H1 (cell line): ENCODE results near the gene TIAM2. TPM values are rescaled to one million over a fixed set of nuclear protein-coding genes. Genes with fewer than 3 reads are reported as not detected.

Experiments
- CTCF ChIA-PET: fragments of 300-600 bp; sonication (Branson Sonifier 250); formaldehyde crosslinking; loops from one replicate; lab custom pipeline; 2021; ENCODE audit not compliant: partially characterized antibody; lab: Charles Lee
- POLR2A ChIA-PET: fragments of 300-600 bp; sonication (Branson Sonifier 250); formaldehyde crosslinking; loops from one replicate; lab custom pipeline; 2021; ENCODE audit warnings: inconsistent platforms; ENCODE audit not compliant: partially characterized antibody; lab: Charles Lee
- DNase-seq, 2 experiments: peaks; one replicate each; pipeline versions ENCODE4 v3.0.0 to v3.0.0-alpha.2; 2010 to 2022; ENCODE audit warnings: low spot score in 2 of 2, low read depth in 1 of 2, mixed read lengths in 1 of 2
- FAIRE-seq: peaks from 2 replicates; lab custom pipeline; 2011; peaks lifted over from hg19 to GRCh38; lab: Jason Lieb, UNC
- H2AFZ ChIP-seq: 2 replicates; pipeline ENCODE4 v1.8.1; 2012; ENCODE audit warnings: low read length, inconsistent platforms
- H2AK5ac ChIP-seq: 2 replicates; pipeline ENCODE4 v1.6.1; 2013; ENCODE audit warnings: low read depth, low read length
- H2BK120ac ChIP-seq: replicated peaks from 2 replicates; pipeline ENCODE3; 2013; ENCODE audit warnings: low read depth, low read length, inconsistent platforms
- H2BK12ac ChIP-seq: 2 replicates; pipeline ENCODE4 v1.6.1; 2013; ENCODE audit warnings: low read depth, low read length
- H2BK15ac ChIP-seq: 2 replicates; pipeline ENCODE4 v1.6.1; 2013; ENCODE audit warnings: low read length
- H2BK20ac ChIP-seq: 2 replicates; pipeline ENCODE4 v1.6.1; 2013; ENCODE audit warnings: low read length
- H2BK5ac ChIP-seq: 2 replicates; pipeline ENCODE4 v1.6.1; 2013; ENCODE audit warnings: low read depth, low read length
- H3K14ac ChIP-seq: 2 replicates; pipeline ENCODE4 v1.6.1; 2013; ENCODE audit warnings: inconsistent platforms; ENCODE audit not compliant: insufficient read length
- H3K18ac ChIP-seq: 2 replicates; pipeline ENCODE4 v1.6.1; 2013; ENCODE audit warnings: low read length; ENCODE audit errors: extremely low read depth
- H3K23ac ChIP-seq: 2 replicates; pipeline ENCODE4 v1.6.1; 2013; ENCODE audit warnings: inconsistent platforms; ENCODE audit not compliant: insufficient read length
- H3K23me2 ChIP-seq: 2 replicates; pipeline ENCODE4 v1.6.1; 2013; ENCODE audit warnings: low read depth, low read length
- H3K27ac ChIP-seq: 2 replicates; pipeline ENCODE4 v1.6.1; 2011; ENCODE audit warnings: low read depth, low read length, inconsistent platforms
- H3K27me3 ChIP-seq, 4 experiments: replicated peaks in 1 of 4; 1 replicate in 1 of 4; 2 replicates in 3 of 4; pipeline versions ENCODE4 v1.6.1 to v1.8.1; 2011 to 2013; ENCODE audit warnings: low read length in 3 of 4, mild to moderate bottlenecking in 3 of 4, inconsistent platforms in 2 of 4, mixed read lengths in 2 of 4, moderate library complexity in 1 of 4; ENCODE audit not compliant: control insufficient read depth in 3 of 4, insufficient read depth in 3 of 4; ENCODE audit errors: extremely low read depth in 1 of 4
- H3K36me3 ChIP-seq, 4 experiments: 2 replicates each; pipeline versions ENCODE4 v1.6.1 to v1.8.1; 2011 to 2013; ENCODE audit warnings: mild to moderate bottlenecking in 4 of 4, low read length in 3 of 4, moderate library complexity in 2 of 4, control low read depth in 1 of 4, inconsistent platforms in 1 of 4; ENCODE audit not compliant: insufficient read depth in 4 of 4, control insufficient read depth in 2 of 4
- H3K4ac ChIP-seq: replicated peaks from 2 replicates; pipeline ENCODE3; 2013; ENCODE audit warnings: low read length, low read depth, mixed read lengths, inconsistent platforms; ENCODE audit not compliant: insufficient read length
- H3K4me1 ChIP-seq, 4 experiments: replicated peaks in 1 of 4; 1 replicate in 1 of 4; 2 replicates in 3 of 4; pipeline versions ENCODE4 v1.6.1 to v1.8.1; 2011 to 2013; ENCODE audit warnings: low read length in 3 of 4, inconsistent platforms in 2 of 4, mixed read lengths in 1 of 4; ENCODE audit not compliant: insufficient read depth in 4 of 4, control insufficient read depth in 3 of 4
- H3K4me2 ChIP-seq, 2 experiments: 2 replicates each; pipeline versions ENCODE4 v1.6.1 to v1.8.1; 2011 to 2013; ENCODE audit warnings: low read depth in 2 of 2, low read length in 2 of 2, control low read depth in 1 of 2, inconsistent platforms in 1 of 2, mild to moderate bottlenecking in 1 of 2; ENCODE audit not compliant: insufficient read depth in 1 of 2
- H3K4me3 ChIP-seq, 4 experiments: fragments of 200-600, 300-600 bp in 1 of 4; sonication (generic), shearing (Covaris generic), sonication (Bioruptor Twin) in 1 of 4; 2 replicates each; pipeline versions ENCODE4 v1.5.1 to v1.8.1; 2011 to 2016; ENCODE audit warnings: low read length in 4 of 4, low read depth in 3 of 4, control low read depth in 2 of 4, inconsistent platforms in 2 of 4, mild to moderate bottlenecking in 2 of 4, mixed read lengths in 1 of 4, moderate library complexity in 1 of 4; ENCODE audit not compliant: insufficient read depth in 2 of 4; ENCODE audit errors: extremely low read depth in 1 of 4
- H3K56ac ChIP-seq: replicated peaks from 2 replicates; pipeline ENCODE3; 2013; ENCODE audit warnings: low read depth, mild to moderate bottlenecking, mixed read lengths, low read length, inconsistent platforms; ENCODE audit not compliant: insufficient read length
- H3K79me1 ChIP-seq: 2 replicates; pipeline ENCODE4 v1.6.1; 2013; ENCODE audit warnings: low read depth, low read length, control low read depth
- H3K79me2 ChIP-seq, 2 experiments: 2 replicates each; pipeline versions ENCODE4 v1.6.1 to v1.8.1; 2012 to 2013; ENCODE audit warnings: low read length in 2 of 2, mild to moderate bottlenecking in 2 of 2, inconsistent platforms in 1 of 2; ENCODE audit not compliant: insufficient read depth in 2 of 2, control insufficient read depth in 1 of 2
- H3K9ac ChIP-seq, 4 experiments: replicated peaks in 1 of 4; 1 replicate in 1 of 4; 2 replicates in 3 of 4; pipeline versions ENCODE4 v1.6.1 to v1.8.1; 2011 to 2013; ENCODE audit warnings: low read depth in 3 of 4, low read length in 3 of 4, control low read depth in 2 of 4, mild to moderate bottlenecking in 2 of 4, moderate library complexity in 2 of 4, inconsistent platforms in 1 of 4; ENCODE audit errors: extremely low read depth in 1 of 4
- H3K9me3 ChIP-seq, 2 experiments: 2 replicates each; pipeline versions ENCODE4 v1.6.1 to v1.8.1; 2012 to 2013; ENCODE audit warnings: mild to moderate bottlenecking in 2 of 2, moderate library complexity in 2 of 2, control low read depth in 1 of 2, inconsistent platforms in 1 of 2, low read depth in 1 of 2, low read length in 1 of 2, mixed read lengths in 1 of 2; ENCODE audit not compliant: insufficient read depth in 2 of 2
- H4K20me1 ChIP-seq, 2 experiments: replicated peaks in 1 of 2; 2 replicates each; pipeline versions ENCODE3 to v1.8.1; 2011 to 2013; ENCODE audit warnings: inconsistent platforms in 2 of 2, low read length in 2 of 2, mild to moderate bottlenecking in 1 of 2; ENCODE audit not compliant: insufficient read depth in 2 of 2, control insufficient read depth in 1 of 2
- H4K5ac ChIP-seq: 2 replicates; pipeline ENCODE4 v1.6.1; 2013; ENCODE audit warnings: low read length, low read depth, mixed read lengths, inconsistent platforms; ENCODE audit not compliant: insufficient read length
- H4K8ac ChIP-seq: 2 replicates; pipeline ENCODE4 v1.8.0; 2013; ENCODE audit warnings: mild to moderate bottlenecking, moderate library complexity, low read length, inconsistent platforms; ENCODE audit not compliant: insufficient read depth; ENCODE audit errors: extremely low read depth
- H4K91ac ChIP-seq: replicated peaks from 2 replicates; pipeline ENCODE3; 2013; ENCODE audit warnings: low read length, mixed read lengths, inconsistent platforms; ENCODE audit not compliant: insufficient read length
- ASH2L ChIP-seq: fragments of 200-600, 300-600 bp; sonication (generic); IDR thresholded peaks from one replicate; pipeline ENCODE4 v1.7.1; 2017; ENCODE audit warnings: low read length
- ATF3 ChIP-seq: IDR thresholded peaks from 2 replicates; pipeline ENCODE4 v1.6.1; 2011; ENCODE audit warnings: low read depth, mild to moderate bottlenecking, low read length; ENCODE audit not compliant: insufficient read depth
- E2F6 ChIP-seq: IDR thresholded peaks from 2 replicates; pipeline ENCODE4 v1.6.1; 2012; ENCODE audit warnings: inconsistent platforms
- EGR1 ChIP-seq: IDR thresholded peaks from 2 replicates; pipeline ENCODE4 v1.6.1; 2011; ENCODE audit warnings: low read depth, low read length, borderline replicate concordance
- GABPA ChIP-seq: IDR thresholded peaks from 2 replicates; pipeline ENCODE4 v1.6.1; 2011; ENCODE audit warnings: mild to moderate bottlenecking, low read length, moderate library complexity, borderline replicate concordance; ENCODE audit not compliant: insufficient read depth
- JUN ChIP-seq: IDR thresholded peaks from 2 replicates; pipeline ENCODE4 v1.6.1; 2011; ENCODE audit warnings: low read depth, mild to moderate bottlenecking, improper control_type of control experiment, low read length
- KDM1A ChIP-seq: fragments of 200-600, 300-600 bp; sonication (generic); IDR thresholded peaks from 2 replicates; pipeline ENCODE4 v1.7.1; 2016; ENCODE audit warnings: mild to moderate bottlenecking, low read length, borderline replicate concordance
- MAFK ChIP-seq: IDR thresholded peaks from 2 replicates; pipeline ENCODE4 v1.6.1; 2012; ENCODE audit warnings: low read depth, mild to moderate bottlenecking, improper control_type of control experiment, low read length
- MAX ChIP-seq: IDR thresholded peaks from 2 replicates; pipeline ENCODE4 v1.6.1; 2012; ENCODE audit warnings: inconsistent platforms
- NANOG ChIP-seq: IDR thresholded peaks from 2 replicates; pipeline ENCODE4 v1.6.1; 2011; ENCODE audit warnings: low read length, low read depth, mild to moderate bottlenecking, inconsistent platforms; ENCODE audit not compliant: insufficient read depth, poor library complexity, severe bottlenecking
- WGBS, 2 experiments: shearing (Covaris generic) in 1 of 2; methylation state at CpG; one replicate each; pipeline versions ENCODE4 v1.1.6 to v1.1.7; 2013 to 2015; ENCODE audit warnings: low lambda C conversion rate in 2 of 2, mixed read lengths in 2 of 2, inconsistent platforms in 1 of 2, low coverage in 1 of 2, missing lambda C conversion rate in 1 of 2; ENCODE audit not compliant: insufficient replicate concordance in 2 of 2, insufficient coverage in 1 of 2, insufficient read length in 1 of 2; ENCODE audit errors: extremely low coverage in 1 of 2, missing lambda C conversion rate in 1 of 2; 5-methylcytosine and 5-hydroxymethylcytosine counted together
- polyA plus RNA-seq, 7 experiments: library from polyadenylated mRNA; depleted of rRNA in 3 of 7; stranded (reverse) in 5 of 7; unstranded in 2 of 7; fragments of >200 nt in 5 of 7; fragments of 200-250 nt in 2 of 7; gene quantifications; 1 replicate in 5 of 7; 2 replicates in 1 of 7; 4 replicates in 1 of 7; pipeline versions ENCODE4 v1.2.1 to v1.2.3, GENCODE V29; 2011 to 2013; ENCODE audit warnings: missing spikeins in 2 of 7, mixed read lengths in 2 of 7
- total RNA-seq: library from RNA; stranded (reverse); fragmentation: NEBNext Ultra II Directional; extraction: Animal tissue kit (Norgen Biotek cat#: 25700); gene quantifications from 2 replicates; pipeline ENCODE4 v1.2.1, GENCODE V29; 2021

Gene TIAM2
- total and polyA plus RNA-seq, 2 of the 8 experiments (the other 6 are each of a cell fraction or from before 2014, with no cell fraction given), result 7.4 to 23.9 TPM

- peaks cover 5% of the 10 kb centered on the region; the same call in 1 of the 2 replicates for H3K79me1 ChIP-seq
- no peak overlapping the region; the same call in 1 of the 2 replicates for H2BK15ac ChIP-seq
- H3K56ac ChIP-seq, result no peak overlapping the region
- no peak overlapping the region for H3K27ac ChIP-seq
- ChIA-PET POLR2A (no interaction called here), CTCF (interaction anchor here (1.4 kb wide), 1 partner anchor 205 kb away, joined by 3 read pairs; no protein-coding TSS in a partner anchor)
- FAIRE-seq (no peak), DNase-seq (no peak)
- H2BK20ac ChIP-seq, result no peak overlapping the region
- H3K4me2 ChIP-seq, result no peak overlapping the region
- no peak overlapping the region for H3K18ac ChIP-seq
- H3K79me2 ChIP-seq, result no peaks in the 10 kb centered on the region; a peak in 1 of 4 replicates
- H2BK5ac ChIP-seq, result no peak overlapping the region
- H2BK12ac ChIP-seq, result no peak overlapping the region
- no peaks in the 10 kb centered on the region for H3K23me2 ChIP-seq
- H3K9ac ChIP-seq, result no peak overlapping the region
- no peak overlapping the region for H3K4ac ChIP-seq
- no peaks in the 10 kb centered on the region for H3K9me3 ChIP-seq
- H3K36me3 ChIP-seq, result no peaks in the 10 kb centered on the region
- no peak overlapping the region for H4K8ac ChIP-seq
- H3K4me3 ChIP-seq, result no peak overlapping the region
- no peak overlapping the region for H4K5ac ChIP-seq
- H2AK5ac ChIP-seq, result no peak overlapping the region
- no peak overlapping the region for H2BK120ac ChIP-seq
- no peak overlapping the region for H3K14ac ChIP-seq
- no peak overlapping the region for H2AFZ ChIP-seq
- no peak overlapping the region for H4K91ac ChIP-seq
- H3K23ac ChIP-seq, result no peak overlapping the region
- H4K20me1 ChIP-seq, result no peaks in the 10 kb centered on the region
- no peaks in the 10 kb centered on the region for H3K27me3 ChIP-seq
- peaks cover 0 to 5% (median 0%) of the 10 kb centered on the region in 4 experiments; a peak in 2 of 7 replicates for H3K4me1 ChIP-seq
- WGBS, 2 experiments, result 93% methylated on average over 9 of the region's 9 CpGs; no CpG with 5 or more reads in 1 of the 2 experiments
- TF ChIP-seq NANOG (no peak), E2F6 (no peak), ATF3 (no peak), GABPA (no peak), MAFK (no peak), ASH2L (no peak), MAX (no peak), JUN (no peak), KDM1A (no peak), EGR1 (no peak)
These were observed 73.0 kb downstream of the TIAM2 start for GRCh38 chr6:155067956-155068615.
